ENCODE data around the gene COLEC11.

- TF ChIP-seq ZFP3 (CRISPR knock-in tag; IDR thresholded peaks at IDR 0.05), result no peak
- TF ChIP-seq ZFP30 (CRISPR knock-in tag; IDR thresholded peaks at IDR 0.05), result no peak
- TF ChIP-seq PATZ1 (CRISPR knock-in tag; IDR thresholded peaks at IDR 0.05; ENCODE audit: borderline replicate concordance), result no peak
- no peak for TF ChIP-seq ZC3H10 (CRISPR knock-in tag; IDR thresholded peaks at IDR 0.05)
- TF ChIP-seq TOX (CRISPR knock-in tag; IDR thresholded peaks at IDR 0.05; ENCODE audit: borderline replicate concordance), result no peak
- no peak for TF ChIP-seq OSR1 (CRISPR knock-in tag; IDR thresholded peaks at IDR 0.05)
- no peak for TF ChIP-seq CREB5 (CRISPR knock-in tag; IDR thresholded peaks at IDR 0.05; ENCODE audit: low read depth)
Measured at GRCh38 chr2:3637692-3638455, 43.0 kb downstream of the COLEC11 start.
